MG63 (cell line): Measurements from ENCODE around the gene CRTAC1. TPM values are rescaled to one million over a fixed set of nuclear protein-coding genes. Genes with fewer than 3 reads are reported as not detected.
A peak's percentile ranks its signal among the peaks of the same experiment; 100 is the strongest.

Source experiments
- DNase-seq: peaks from one replicate; pipeline ENCODE4 v3.0.0-alpha.2; 2020
- H3K27me3 ChIP-seq: fragments of 250-450 bp; sonication (Bioruptor Pico); 2 replicates; pipeline ENCODE4 v1.5.1; 2020; ENCODE audit warnings: mild to moderate bottlenecking, moderate library complexity
- H3K36me3 ChIP-seq: fragments of 250-450 bp; sonication (Bioruptor Pico); 2 replicates; pipeline ENCODE4 v1.5.1; 2020; ENCODE audit warnings: mild to moderate bottlenecking, moderate library complexity
- H3K4me3 ChIP-seq: fragments of 250-450 bp; sonication (Bioruptor Pico); 2 replicates; pipeline ENCODE4 v1.5.1; 2020; ENCODE audit warnings: mild to moderate bottlenecking, moderate library complexity
- H3K9me3 ChIP-seq: fragments of 250-450 bp; sonication (Bioruptor Pico); 2 replicates; pipeline ENCODE4 v1.5.1; 2020; ENCODE audit warnings: mild to moderate bottlenecking, moderate library complexity
- total RNA-seq: library from RNA; depleted of rRNA; stranded (reverse); fragments of >200 nt; shearing (Covaris generic); gene quantifications from 2 replicates; pipeline ENCODE4 v1.2.3, GENCODE V29; 2014; ENCODE audit warnings: low replicate concordance

The CRTAC1 gene
- total RNA-seq, 1 experiment from 2014 or later = not detected

- Histone ChIP-seq H3K36me3 (no peaks in the 10 kb centered on the region), H3K27me3 (no peaks in the 10 kb centered on the region), H3K9me3 (no peaks in the 10 kb centered on the region), H3K4me3 (no peak overlapping the region)
- DNase-seq = peak; percentile 41
These were observed 108.2 kb downstream of the CRTAC1 start for GRCh38 chr10:97922022-97922758.

GRCh38 chr10:97921581-97922021 is 108.8 kb downstream of the CRTAC1 start:
- peak; percentile 71 for DNase-seq
- H3K4me3 ChIP-seq = no peak overlapping the region
- no peaks in the 10 kb centered on the region for H3K27me3 ChIP-seq
- H3K9me3 ChIP-seq = no peaks in the 10 kb centered on the region
- no peaks in the 10 kb centered on the region for H3K36me3 ChIP-seq

- Histone ChIP-seq H3K36me3 (no peaks in the 10 kb centered on the region), H3K9me3 (no peaks in the 10 kb centered on the region), H3K4me3 (no peak overlapping the region), H3K27me3 (no peaks in the 10 kb centered on the region)
- no peak for DNase-seq
These were observed 109.6 kb downstream of the CRTAC1 start for GRCh38 chr10:97920865-97921264.

- Histone ChIP-seq H3K27me3 (no peaks in the 10 kb centered on the region), H3K4me3 (no peak overlapping the region), H3K9me3 (no peaks in the 10 kb centered on the region), H3K36me3 (no peaks in the 10 kb centered on the region)
- peak; percentile 13 for DNase-seq
These were observed 111.4 kb downstream of the CRTAC1 start for GRCh38 chr10:97919012-97919411.

- peak; percentile 61 for DNase-seq
- H3K36me3 ChIP-seq = no peaks in the 10 kb centered on the region
- H3K27me3 ChIP-seq = no peaks in the 10 kb centered on the region
- no peak overlapping the region for H3K4me3 ChIP-seq
- H3K9me3 ChIP-seq = no peaks in the 10 kb centered on the region
These were observed 113.8 kb downstream of the CRTAC1 start for GRCh38 chr10:97916586-97916985.

- H3K9me3 ChIP-seq = no peaks in the 10 kb centered on the region
- no peak overlapping the region for H3K4me3 ChIP-seq
- H3K36me3 ChIP-seq = no peaks in the 10 kb centered on the region
- DNase-seq = no peak
- H3K27me3 ChIP-seq = no peaks in the 10 kb centered on the region
These were observed 114.9 kb downstream of the CRTAC1 start for GRCh38 chr10:97915346-97916131.

GRCh38 chr10:97914837-97915211 is 115.6 kb downstream of the CRTAC1 start:
- Histone ChIP-seq H3K9me3 (no peaks in the 10 kb centered on the region), H3K27me3 (no peaks in the 10 kb centered on the region), H3K36me3 (no peaks in the 10 kb centered on the region), H3K4me3 (no peak overlapping the region)
- DNase-seq = peak; percentile 63

GRCh38 chr10:97914171-97914836 is 116.1 kb downstream of the CRTAC1 start:
- DNase-seq = no peak
- Histone ChIP-seq H3K4me3 (no peak overlapping the region), H3K36me3 (no peaks in the 10 kb centered on the region), H3K27me3 (no peaks in the 10 kb centered on the region), H3K9me3 (no peaks in the 10 kb centered on the region)

- DNase-seq = no peak
These were observed 116.8 kb downstream of the CRTAC1 start for GRCh38 chr10:97913614-97914013.

GRCh38 chr10:97913193-97913592 is 117.2 kb downstream of the CRTAC1 start:
- H3K9me3 ChIP-seq = no peaks in the 10 kb centered on the region
- no peak for DNase-seq
- H3K4me3 ChIP-seq = no peak overlapping the region
- H3K27me3 ChIP-seq = no peaks in the 10 kb centered on the region
- no peaks in the 10 kb centered on the region for H3K36me3 ChIP-seq

More at GRCh38 chr10:97913614-97914013, 116.8 kb downstream of the CRTAC1 start:
- no peak overlapping the region for H3K4me3 ChIP-seq
- H3K36me3 ChIP-seq = no peaks in the 10 kb centered on the region
- no peaks in the 10 kb centered on the region for H3K9me3 ChIP-seq
- H3K27me3 ChIP-seq = no peaks in the 10 kb centered on the region

- no peak for DNase-seq
These were observed 119.2 kb downstream of the CRTAC1 start for GRCh38 chr10:97911217-97911616.

GRCh38 chr10:97910661-97911060 is 119.8 kb downstream of the CRTAC1 start:
- no peak for DNase-seq
- Histone ChIP-seq H3K9me3 (no peaks in the 10 kb centered on the region), H3K4me3 (no peak overlapping the region), H3K36me3 (no peaks in the 10 kb centered on the region), H3K27me3 (no peaks in the 10 kb centered on the region)

More at GRCh38 chr10:97911217-97911616, 119.2 kb downstream of the CRTAC1 start:
- Histone ChIP-seq H3K9me3 (no peaks in the 10 kb centered on the region), H3K27me3 (no peaks in the 10 kb centered on the region), H3K36me3 (no peaks in the 10 kb centered on the region), H3K4me3 (no peak overlapping the region)

- H3K27me3 ChIP-seq = no peaks in the 10 kb centered on the region
These were observed 122.6 kb downstream of the CRTAC1 start for GRCh38 chr10:97907830-97908229.

GRCh38 chr10:97907211-97907610 is 123.2 kb downstream of the CRTAC1 start:
- Histone ChIP-seq H3K27me3 (no peaks in the 10 kb centered on the region), H3K4me3 (no peak overlapping the region)

More at GRCh38 chr10:97907830-97908229, 122.6 kb downstream of the CRTAC1 start:
- no peak for DNase-seq
- Histone ChIP-seq H3K9me3 (no peaks in the 10 kb centered on the region), H3K4me3 (no peak overlapping the region), H3K36me3 (no peaks in the 10 kb centered on the region)

GRCh38 chr10:97905276-97905675 is 125.1 kb downstream of the CRTAC1 start:
- no peak overlapping the region for H3K4me3 ChIP-seq
- no peaks in the 10 kb centered on the region for H3K36me3 ChIP-seq
- H3K27me3 ChIP-seq = no peaks in the 10 kb centered on the region
- H3K9me3 ChIP-seq = no peaks in the 10 kb centered on the region
- DNase-seq = no peak

More at GRCh38 chr10:97907211-97907610, 123.2 kb downstream of the CRTAC1 start:
- DNase-seq = no peak
- H3K9me3 ChIP-seq = no peaks in the 10 kb centered on the region
- no peaks in the 10 kb centered on the region for H3K36me3 ChIP-seq

- no peak for DNase-seq
- no peak overlapping the region for H3K4me3 ChIP-seq
- no peaks in the 10 kb centered on the region for H3K36me3 ChIP-seq
- no peaks in the 10 kb centered on the region for H3K9me3 ChIP-seq
- no peaks in the 10 kb centered on the region for H3K27me3 ChIP-seq
These were observed 125.8 kb downstream of the CRTAC1 start for GRCh38 chr10:97904576-97904975.

GRCh38 chr10:97904018-97904381 is 126.4 kb downstream of the CRTAC1 start:
- Histone ChIP-seq H3K9me3 (no peaks in the 10 kb centered on the region), H3K36me3 (no peaks in the 10 kb centered on the region), H3K4me3 (no peak overlapping the region), H3K27me3 (no peaks in the 10 kb centered on the region)
- DNase-seq = no peak
